Cardiac muscle cell (in vitro differentiated cells and primary cell): ENCODE data around the gene PCP4L1. TPM values are rescaled to one million over a fixed set of nuclear protein-coding genes. Genes with fewer than 3 reads are reported as not detected.

Experiments used
- DNase-seq, 2 donors: peaks; one replicate each; pipeline versions ENCODE4 v3.0.0 to v3.0.0-alpha.2; 2010 to 2017; ENCODE audit warnings: low read depth in 1 of 2, low spot score in 1 of 2
- H3K27ac ChIP-seq: fragments of 200-600 bp; sonication (generic); 2 replicates; pipeline ENCODE4 v1.5.1; 2016
- H3K27me3 ChIP-seq: fragments of 200-600 bp; sonication (generic); 2 replicates; pipeline ENCODE4 v1.6.0; 2016; ENCODE audit warnings: control low read depth
- H3K36me3 ChIP-seq: fragments of 200-600 bp; sonication (generic); 2 replicates; pipeline ENCODE4 v1.5.1; 2016; ENCODE audit warnings: control low read depth
- H3K4me1 ChIP-seq: fragments of 200-600 bp; sonication (generic); 2 replicates; pipeline ENCODE4 v1.8.1; 2017; ENCODE audit warnings: low read depth, mild to moderate bottlenecking, mixed run types
- H3K4me3 ChIP-seq: fragments of 200-600 bp; sonication (generic); 2 replicates; pipeline ENCODE4 v1.5.1; 2016; ENCODE audit warnings: mild to moderate bottlenecking
- H3K9me3 ChIP-seq: fragments of 200-600 bp; sonication (generic); 2 replicates; pipeline ENCODE4 v1.5.1; 2017; ENCODE audit warnings: low read depth, mild to moderate bottlenecking, control low read depth
- polyA plus RNA-seq: library from polyadenylated mRNA; unstranded; fragments of >200 nt; fragmentation: Nextera tagmentation; extraction: Ambion mirVana; gene quantifications from 2 replicates; pipeline ENCODE4 v1.2.1, GENCODE V29; 2016
- total RNA-seq: library from RNA; depleted of rRNA; stranded (reverse); fragments of >200 nt; gene quantifications from 2 replicates; pipeline ENCODE4 v1.2.3, GENCODE V29; 2016
- TF ChIP-seq, protein P1 (sequence below): IDR thresholded peaks from 2 replicates; pipeline ENCODE4 v1.5.1; 2012; ENCODE audit warnings: low read depth, mild to moderate bottlenecking, low read length

The PCP4L1 gene
- total and polyA plus RNA-seq, 2 experiments from 2014 or later = 0.21 TPM; not detected in 1

- Histone ChIP-seq H3K4me1 (no peaks in the 10 kb centered on the region), H3K4me3 (no peak overlapping the region), H3K36me3 (no peaks in the 10 kb centered on the region), H3K9me3 (no peaks in the 10 kb centered on the region), H3K27me3 (peaks cover 4% of the 10 kb centered on the region), H3K27ac (no peak overlapping the region)
- DNase-seq = no peak
- TF ChIP-seq, protein P1, sequence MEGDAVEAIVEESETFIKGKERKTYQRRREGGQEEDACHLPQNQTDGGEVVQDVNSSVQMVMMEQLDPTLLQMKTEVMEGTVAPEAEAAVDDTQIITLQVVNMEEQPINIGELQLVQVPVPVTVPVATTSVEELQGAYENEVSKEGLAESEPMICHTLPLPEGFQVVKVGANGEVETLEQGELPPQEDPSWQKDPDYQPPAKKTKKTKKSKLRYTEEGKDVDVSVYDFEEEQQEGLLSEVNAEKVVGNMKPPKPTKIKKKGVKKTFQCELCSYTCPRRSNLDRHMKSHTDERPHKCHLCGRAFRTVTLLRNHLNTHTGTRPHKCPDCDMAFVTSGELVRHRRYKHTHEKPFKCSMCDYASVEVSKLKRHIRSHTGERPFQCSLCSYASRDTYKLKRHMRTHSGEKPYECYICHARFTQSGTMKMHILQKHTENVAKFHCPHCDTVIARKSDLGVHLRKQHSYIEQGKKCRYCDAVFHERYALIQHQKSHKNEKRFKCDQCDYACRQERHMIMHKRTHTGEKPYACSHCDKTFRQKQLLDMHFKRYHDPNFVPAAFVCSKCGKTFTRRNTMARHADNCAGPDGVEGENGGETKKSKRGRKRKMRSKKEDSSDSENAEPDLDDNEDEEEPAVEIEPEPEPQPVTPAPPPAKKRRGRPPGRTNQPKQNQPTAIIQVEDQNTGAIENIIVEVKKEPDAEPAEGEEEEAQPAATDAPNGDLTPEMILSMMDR = no peak
Observed at GRCh38 chr1:161285521-161285920, 27.0 kb downstream of the PCP4L1 start.

DNA sequence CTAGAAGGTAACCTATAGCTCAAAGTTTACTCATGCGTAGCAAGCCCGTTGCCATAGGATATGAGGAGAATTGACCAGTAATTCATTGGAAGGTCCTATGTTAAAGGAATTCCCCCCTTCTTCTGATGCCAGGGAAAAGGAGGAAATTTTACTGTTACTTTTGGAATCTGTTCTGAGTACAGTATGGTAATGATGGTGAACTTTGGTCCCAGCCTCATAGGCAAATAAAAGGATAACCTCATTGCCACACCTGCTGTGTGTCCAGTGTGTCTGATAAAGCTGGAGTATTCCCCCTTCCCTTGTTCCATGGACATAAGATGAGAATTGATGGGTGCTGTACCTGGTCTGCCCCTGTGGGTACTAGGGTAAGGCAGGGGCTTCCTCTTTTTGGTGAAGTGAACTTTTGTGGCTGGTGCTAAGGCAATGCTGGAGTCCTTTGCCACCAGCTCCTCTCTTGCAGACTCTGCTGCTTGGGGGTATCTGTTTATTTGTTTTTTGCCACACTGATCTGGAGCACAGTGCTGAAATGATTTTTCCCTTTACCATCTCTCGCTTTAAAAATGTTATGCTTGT, 29.0 kb downstream of the PCP4L1 start:
- H3K27me3 ChIP-seq = peaks cover 4% of the 10 kb centered on the region
- H3K27ac ChIP-seq = no peak overlapping the region
- H3K36me3 ChIP-seq = no peaks in the 10 kb centered on the region
- DNase-seq = no peak
- no peaks in the 10 kb centered on the region for H3K9me3 ChIP-seq
- H3K4me3 ChIP-seq = no peak overlapping the region
- no peaks in the 10 kb centered on the region for H3K4me1 ChIP-seq
- TF ChIP-seq, protein P1 = no peak

DNA sequence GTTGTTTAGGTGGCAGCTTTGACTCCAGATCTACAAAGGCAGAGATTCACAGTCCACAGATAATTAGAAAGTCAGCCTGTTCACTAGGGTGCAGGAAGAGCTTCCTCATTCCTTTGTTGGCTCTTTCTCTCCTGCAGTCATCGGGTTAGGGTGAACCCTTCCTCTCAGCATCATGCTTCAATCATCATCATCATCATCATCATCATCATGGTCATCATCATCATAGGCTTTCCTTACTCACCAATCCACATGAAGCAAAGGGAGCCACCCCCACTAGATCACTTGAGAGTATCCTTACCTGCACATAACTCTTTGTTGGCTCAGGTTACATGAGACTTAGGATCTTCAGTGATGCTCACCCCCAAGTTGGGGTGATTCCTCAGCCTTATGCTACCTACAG, 32.2 kb downstream of the PCP4L1 start:
- H3K9me3 ChIP-seq = no peaks in the 10 kb centered on the region
- no peak overlapping the region for H3K4me3 ChIP-seq
- H3K4me1 ChIP-seq = no peaks in the 10 kb centered on the region
- H3K27me3 ChIP-seq = peaks cover 4% of the 10 kb centered on the region
- DNase-seq = no peak
- H3K27ac ChIP-seq = no peak overlapping the region
- no peaks in the 10 kb centered on the region for H3K36me3 ChIP-seq
- TF ChIP-seq, protein P1 = no peak

- no peaks in the 10 kb centered on the region for H3K4me1 ChIP-seq
- H3K27me3 ChIP-seq = no peaks in the 10 kb centered on the region
- DNase-seq = no peak
- H3K4me3 ChIP-seq = no peak overlapping the region
- H3K9me3 ChIP-seq = no peaks in the 10 kb centered on the region
- no peak overlapping the region for H3K27ac ChIP-seq
- no peaks in the 10 kb centered on the region for H3K36me3 ChIP-seq
- TF ChIP-seq, protein P1 = no peak
Observed at GRCh38 chr1:161297415-161297814, 38.9 kb downstream of the PCP4L1 start.

DNA sequence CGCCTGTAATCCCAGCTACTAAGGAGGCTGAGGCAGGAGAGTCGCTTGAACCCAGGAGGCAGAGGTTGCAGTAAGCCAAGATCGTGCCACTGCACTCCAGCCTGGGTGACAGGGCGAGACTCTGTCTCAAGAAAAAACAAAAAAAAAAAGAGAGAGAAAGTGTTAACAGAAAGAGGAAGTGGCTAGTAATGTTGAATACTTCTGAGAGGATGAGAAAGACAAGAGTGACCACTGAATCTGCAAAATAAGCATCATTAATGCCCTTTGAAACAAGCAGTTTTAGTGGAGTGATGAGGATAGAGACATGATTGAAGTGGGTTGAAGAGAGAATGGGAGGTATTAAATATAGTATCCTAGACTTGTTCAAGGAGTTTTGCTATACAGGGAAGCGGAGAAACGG, 39.6 kb downstream of the PCP4L1 start:
- TF ChIP-seq, protein P1 = no peak
- no peaks in the 10 kb centered on the region for H3K36me3 ChIP-seq
- no peak overlapping the region for H3K4me3 ChIP-seq
- no peaks in the 10 kb centered on the region for H3K9me3 ChIP-seq
- DNase-seq = no peak
- H3K4me1 ChIP-seq = no peaks in the 10 kb centered on the region
- H3K27me3 ChIP-seq = no peaks in the 10 kb centered on the region
- H3K27ac ChIP-seq = no peak overlapping the region
